Fibroblast of mammary gland (primary cell): ENCODE results near the gene PSMG1.

ENCODE experiments used
- DNase-seq: peaks from one replicate; pipeline ENCODE4 v3.0.0-alpha.2; 2010; ENCODE audit warnings: low read depth
- H3K4me3 ChIP-seq: 2 replicates; pipeline ENCODE4 v1.5.1; 2011; ENCODE audit warnings: low read depth, mild to moderate bottlenecking, low read length, moderate library complexity; ENCODE audit not compliant: control insufficient read depth
- CTCF ChIP-seq: conservative IDR thresholded peaks from 2 replicates; pipeline ENCODE4 v1.5.1; 2011; ENCODE audit warnings: low read depth, low read length, inconsistent platforms; ENCODE audit not compliant: control insufficient read depth, insufficient read depth

The PSMG1 gene

GRCh38 chr21:39153373-39153772 is 29.9 kb downstream of the PSMG1 start:
- peak; percentile 24 for DNase-seq
- no peak overlapping the region for H3K4me3 ChIP-seq
- TF ChIP-seq CTCF, result peak; percentile 51

GRCh38 chr21:39152271-39152670 is 31.0 kb downstream of the PSMG1 start:
- no peak for DNase-seq
- no peak for TF ChIP-seq CTCF
- no peak overlapping the region for H3K4me3 ChIP-seq

GRCh38 chr21:39150877-39151276 is 32.4 kb downstream of the PSMG1 start:
- no peak for DNase-seq
- TF ChIP-seq CTCF, result no peak
- H3K4me3 ChIP-seq, result no peak overlapping the region

DNA sequence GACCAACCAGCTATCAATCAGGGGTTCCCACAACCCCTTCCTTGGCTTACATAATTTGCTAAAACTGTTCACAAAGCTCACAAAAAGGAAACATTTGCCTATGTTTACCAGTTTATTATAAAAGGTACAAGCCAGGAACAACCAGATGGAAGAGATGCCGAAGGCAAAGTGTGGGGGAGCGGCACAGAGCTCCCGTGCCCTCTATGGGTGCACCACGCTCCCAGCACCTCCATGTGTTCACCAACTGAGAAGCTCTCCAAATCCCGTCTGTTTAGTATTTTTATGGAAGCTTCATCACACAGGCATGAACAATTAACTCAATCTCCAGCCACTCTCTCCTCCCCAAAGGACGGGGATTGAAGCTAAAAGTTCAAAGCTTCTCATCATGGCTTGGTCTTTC is 32.9 kb downstream of the PSMG1 start:
- no peak overlapping the region for H3K4me3 ChIP-seq
- no peak for TF ChIP-seq CTCF
- no peak for DNase-seq

DNA sequence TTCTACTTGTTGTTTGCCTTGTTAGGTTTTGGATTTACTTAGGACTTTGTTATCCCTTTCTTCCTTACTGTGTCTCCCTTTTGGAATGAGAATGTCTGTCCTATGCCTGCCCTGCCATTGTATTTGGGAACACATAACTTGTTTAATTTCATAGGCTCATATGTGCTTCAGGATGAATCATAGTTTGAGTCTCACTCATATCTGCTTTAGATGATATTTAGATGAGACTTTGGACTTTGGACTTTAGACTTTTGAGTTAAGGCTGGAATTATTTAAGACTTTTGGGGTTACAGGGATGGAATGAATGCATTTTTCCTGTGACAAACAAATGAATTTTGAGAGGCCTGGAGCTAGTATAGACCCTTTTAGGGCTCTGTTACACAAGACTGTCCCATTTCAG is 33.4 kb downstream of the PSMG1 start:
- no peak overlapping the region for H3K4me3 ChIP-seq
- DNase-seq, result no peak
- TF ChIP-seq CTCF, result no peak

DNA sequence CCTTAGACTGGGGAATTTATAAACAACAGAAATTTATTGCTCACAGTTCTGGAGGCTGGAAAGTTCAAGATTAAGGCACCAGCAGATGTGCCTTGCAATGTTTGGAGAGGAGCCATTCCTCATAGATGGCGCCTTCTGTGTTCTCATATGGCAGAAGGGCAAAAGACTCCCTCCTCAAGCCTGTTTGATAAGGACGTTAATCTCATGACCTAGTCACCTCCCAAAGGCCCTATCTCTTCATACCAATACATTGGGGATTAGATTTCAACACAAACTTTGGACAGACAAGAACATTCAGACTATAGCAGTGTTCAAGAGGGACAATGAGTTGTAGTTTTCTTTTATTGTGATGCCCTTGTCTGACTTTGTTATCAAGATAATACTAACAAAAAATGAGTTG is 34.3 kb downstream of the PSMG1 start:
- no peak overlapping the region for H3K4me3 ChIP-seq
- no peak for DNase-seq
- no peak for TF ChIP-seq CTCF

- DNase-seq, result peak; percentile 9
- H3K4me3 ChIP-seq, result no peak overlapping the region
- TF ChIP-seq CTCF, result no peak
Measured at GRCh38 chr21:39144191-39144590, 39.1 kb downstream of the PSMG1 start.
